Chondrocyte (in vitro differentiated cells): ENCODE results near the gene GPC6. TPM values are rescaled to one million over a fixed set of nuclear protein-coding genes. Genes with fewer than 3 reads are reported as not detected.

ENCODE experiments used
- DNase-seq: peaks from one replicate; pipeline ENCODE4 v3.0.0; 2021; ENCODE audit warnings: mixed read lengths, low spot score
- H3K27ac Mint-ChIP-seq: one replicate; pipeline ENCODE4 v1.8.0; 2021; ENCODE audit warnings: mild to moderate bottlenecking, moderate library complexity, mixed read lengths; ENCODE audit not compliant: unreplicated experiment
- H3K27me3 Mint-ChIP-seq: 2 replicates; pipeline ENCODE4 v1.8.0; 2021; ENCODE audit warnings: low read depth, mixed read lengths
- H3K36me3 Mint-ChIP-seq: 2 replicates; pipeline ENCODE4 v1.8.0; 2021; ENCODE audit warnings: low read depth, mixed read lengths
- H3K4me1 Mint-ChIP-seq: 2 replicates; pipeline ENCODE4 v1.8.0; 2021; ENCODE audit warnings: low read depth, mild to moderate bottlenecking, mixed read lengths
- H3K4me3 Mint-ChIP-seq: one replicate; pipeline ENCODE4 v1.8.0; 2021; ENCODE audit warnings: mild to moderate bottlenecking, moderate library complexity, mixed read lengths; ENCODE audit not compliant: unreplicated experiment
- H3K9me3 Mint-ChIP-seq: 2 replicates; pipeline ENCODE4 v1.8.0; 2021; ENCODE audit warnings: low read depth, mixed read lengths
- CTCF ChIP-seq: fragments of 200-600 bp; sonication (generic); IDR thresholded peaks from 2 replicates; pipeline ENCODE4 v1.5.0; 2021; ENCODE audit warnings: antibody characterized with exemption, mild to moderate bottlenecking, moderate library complexity
- total RNA-seq: library from RNA; stranded (reverse); gene quantifications from 3 replicates; pipeline ENCODE4 v1.2.1, GENCODE V29; 2021

Gene GPC6
- total RNA-seq, 1 donor from 2014 or later, result 76.1 TPM

GRCh38 chr13:94063096-94063495, 836.5 kb downstream of the GPC6 start:
- DNase-seq, result no peak
- H3K36me3 Mint-ChIP-seq, result no peaks in the 10 kb centered on the region
- H3K9me3 Mint-ChIP-seq, result no peaks in the 10 kb centered on the region
- no peak for TF ChIP-seq CTCF
- peak overlapping the region; percentile 0 for H3K27ac Mint-ChIP-seq
- H3K4me3 Mint-ChIP-seq, result no peak overlapping the region
- no peaks in the 10 kb centered on the region for H3K27me3 Mint-ChIP-seq
- peaks cover 54% of the 10 kb centered on the region for H3K4me1 Mint-ChIP-seq

GRCh38 chr13:94063848-94064247, 837.2 kb downstream of the GPC6 start:
- Mint-ChIP-seq H3K27me3 (no peaks in the 10 kb centered on the region), H3K9me3 (no peaks in the 10 kb centered on the region), H3K4me3 (no peak overlapping the region), H3K4me1 (peaks cover 54% of the 10 kb centered on the region), H3K36me3 (no peaks in the 10 kb centered on the region), H3K27ac (no peak overlapping the region)
- TF ChIP-seq CTCF, result no peak
- DNase-seq, result no peak

- DNase-seq, result no peak
- peaks cover 50% of the 10 kb centered on the region for H3K4me1 Mint-ChIP-seq
- H3K36me3 Mint-ChIP-seq, result peaks cover 4% of the 10 kb centered on the region
- no peak overlapping the region for H3K4me3 Mint-ChIP-seq
- no peaks in the 10 kb centered on the region for H3K9me3 Mint-ChIP-seq
- H3K27me3 Mint-ChIP-seq, result no peaks in the 10 kb centered on the region
- no peak for TF ChIP-seq CTCF
- peak overlapping the region; percentile 66 for H3K27ac Mint-ChIP-seq
These were observed 839.1 kb downstream of the GPC6 start for GRCh38 chr13:94065741-94066140.

- Mint-ChIP-seq H3K27ac (peak overlapping the region; percentile 77), H3K9me3 (peaks cover 27% of the 10 kb centered on the region), H3K36me3 (peaks cover 14% of the 10 kb centered on the region), H3K27me3 (no peaks in the 10 kb centered on the region), H3K4me3 (no peak overlapping the region), H3K4me1 (peaks cover 26% of the 10 kb centered on the region)
- no peak for DNase-seq
- no peak for TF ChIP-seq CTCF
These were observed 846.6 kb downstream of the GPC6 start for GRCh38 chr13:94073007-94073744.

GRCh38 chr13:94079876-94080275, 853.3 kb downstream of the GPC6 start:
- Mint-ChIP-seq H3K27ac (peak overlapping the region; percentile 80), H3K27me3 (no peaks in the 10 kb centered on the region), H3K9me3 (peaks cover 46% of the 10 kb centered on the region), H3K4me3 (no peak overlapping the region), H3K4me1 (peaks cover 35% of the 10 kb centered on the region), H3K36me3 (peaks cover 15% of the 10 kb centered on the region)
- TF ChIP-seq CTCF, result no peak
- no peak for DNase-seq
